H9 (cell line): ENCODE data around the gene RBKS. TPM values are rescaled to one million over a fixed set of nuclear protein-coding genes. Genes with fewer than 3 reads are reported as not detected.
"Not testable (repeated sequence)": the region's sequence is repeated elsewhere in the genome, so short reads cannot be mapped to it uniquely, and the experiment has no call there.

Experiments used
- DNase-seq: peaks from one replicate; pipeline ENCODE4 v3.0.0-alpha.2; 2017
- H2AFZ ChIP-seq: one replicate; pipeline ENCODE4 v1.6.1; 2013; ENCODE audit warnings: mild to moderate bottlenecking, low read length, control low read depth, moderate library complexity
- H2AK5ac ChIP-seq: 2 replicates; pipeline ENCODE4 v1.6.1; 2013; ENCODE audit warnings: low read length, control low read depth, mixed read lengths; ENCODE audit not compliant: insufficient read length
- H2BK120ac ChIP-seq: one replicate; pipeline ENCODE4 v1.6.1; 2013; ENCODE audit warnings: low read depth, mild to moderate bottlenecking, low read length, control low read depth, inconsistent platforms; ENCODE audit not compliant: poor library complexity, severe bottlenecking
- H2BK12ac ChIP-seq: 2 replicates; pipeline ENCODE4 v1.6.1; 2013; ENCODE audit warnings: low read length, control low read depth, mixed read lengths, low read depth; ENCODE audit not compliant: insufficient read length
- H2BK15ac ChIP-seq: 2 replicates; pipeline ENCODE4 v1.6.1; 2013; ENCODE audit warnings: low read depth, low read length, control low read depth
- H2BK20ac ChIP-seq: one replicate; pipeline ENCODE4 v1.6.1; 2013; ENCODE audit warnings: low read depth, mild to moderate bottlenecking, low read length, control low read depth, inconsistent platforms; ENCODE audit not compliant: poor library complexity, severe bottlenecking
- H2BK5ac ChIP-seq: 2 replicates; pipeline ENCODE4 v1.6.1; 2013; ENCODE audit warnings: low read length, control low read depth, mixed read lengths; ENCODE audit not compliant: insufficient read length
- H3K14ac ChIP-seq: 2 replicates; pipeline ENCODE4 v1.6.1; 2013; ENCODE audit warnings: low read length, control low read depth; ENCODE audit not compliant: insufficient read depth
- H3K18ac ChIP-seq: 2 replicates; pipeline ENCODE4 v1.6.1; 2013; ENCODE audit warnings: low read depth, mild to moderate bottlenecking, mixed read lengths, low read length, control low read depth; ENCODE audit not compliant: insufficient read length
- H3K23ac ChIP-seq: 2 replicates; pipeline ENCODE4 v1.6.1; 2013; ENCODE audit warnings: low read length, control low read depth, mixed read lengths, low read depth; ENCODE audit not compliant: insufficient read length
- H3K23me2 ChIP-seq: 2 replicates; pipeline ENCODE4 v1.6.1; 2013; ENCODE audit warnings: low read depth, mild to moderate bottlenecking, mixed read lengths, low read length, control low read depth; ENCODE audit not compliant: insufficient read length, poor library complexity, severe bottlenecking
- H3K27ac ChIP-seq: 2 replicates; pipeline ENCODE4 v1.5.1; 2013; ENCODE audit warnings: low read length, control low read depth, mixed read lengths, low read depth; ENCODE audit not compliant: insufficient read length
- H3K27me3 ChIP-seq: 2 replicates; pipeline ENCODE4 v1.6.1; 2013; ENCODE audit warnings: low read length, control low read depth, inconsistent platforms; ENCODE audit not compliant: insufficient read depth
- H3K4ac ChIP-seq: 2 replicates; pipeline ENCODE4 v1.6.1; 2013; ENCODE audit warnings: low read depth, mild to moderate bottlenecking, control low read depth, inconsistent platforms, low read length, moderate library complexity
- H3K4me1 ChIP-seq: 2 replicates; pipeline ENCODE4 v1.6.1; 2013; ENCODE audit warnings: low read length, control low read depth, inconsistent platforms; ENCODE audit not compliant: insufficient read depth
- H3K4me2 ChIP-seq: 2 replicates; pipeline ENCODE4 v1.6.1; 2013; ENCODE audit warnings: low read length, control low read depth, mixed read lengths; ENCODE audit not compliant: insufficient read length, insufficient read depth
- H3K56ac ChIP-seq: 2 replicates; pipeline ENCODE4 v1.6.1; 2013; ENCODE audit warnings: low read depth, mild to moderate bottlenecking, mixed read lengths, low read length, control low read depth; ENCODE audit not compliant: insufficient read length
- H3K79me1 ChIP-seq: 2 replicates; pipeline ENCODE4 v1.6.1; 2013; ENCODE audit warnings: low read depth, mild to moderate bottlenecking, moderate library complexity, low read length, control low read depth, inconsistent platforms; ENCODE audit not compliant: insufficient read depth, poor library complexity, severe bottlenecking
- H3K79me2 ChIP-seq: 2 replicates; pipeline ENCODE4 v1.6.1; 2013; ENCODE audit warnings: low read length, control low read depth, inconsistent platforms; ENCODE audit not compliant: insufficient read depth
- H3K9ac ChIP-seq: 2 replicates; pipeline ENCODE4 v1.6.1; 2013; ENCODE audit warnings: low read length, control low read depth, mixed read lengths; ENCODE audit not compliant: insufficient read length; ENCODE audit errors: extremely low read depth
- H3K9me3 ChIP-seq: one replicate; pipeline ENCODE4 v1.6.1; 2013; ENCODE audit warnings: low read depth, low read length, inconsistent platforms; ENCODE audit not compliant: control insufficient read depth
- H3T11ph ChIP-seq: one replicate; pipeline ENCODE4 v1.6.1; 2013; ENCODE audit warnings: mild to moderate bottlenecking, low read length, control low read depth, inconsistent platforms
- H4K20me1 ChIP-seq: one replicate; pipeline ENCODE4 v1.6.1; 2013; ENCODE audit not compliant: control insufficient read depth, insufficient read length, insufficient read depth
- H4K5ac ChIP-seq: 2 replicates; pipeline ENCODE4 v1.6.1; 2013; ENCODE audit warnings: low read depth, mild to moderate bottlenecking, mixed read lengths, low read length, control low read depth; ENCODE audit not compliant: insufficient read length
- H4K8ac ChIP-seq: replicated peaks from 2 replicates; pipeline ENCODE4 v1.6.1; 2013; ENCODE audit warnings: low read length, control low read depth, mixed read lengths, low read depth; ENCODE audit not compliant: insufficient read length
- H4K91ac ChIP-seq: 2 replicates; pipeline ENCODE4 v1.6.1; 2013; ENCODE audit warnings: low read depth, mild to moderate bottlenecking, moderate library complexity, mixed read lengths, low read length, control low read depth; ENCODE audit not compliant: insufficient read length
- H3K27ac Mint-ChIP-seq, 3 experiments: 2 replicates in 2 of 3; 3 replicates in 1 of 3; pipeline ENCODE4 v1.8.0; 2020 to 2021; ENCODE audit warnings: mixed read lengths in 3 of 3, mild to moderate bottlenecking in 1 of 3, moderate library complexity in 1 of 3
- H3K27me3 Mint-ChIP-seq: 2 replicates; pipeline ENCODE4 v1.8.0; 2021; ENCODE audit warnings: low read depth, mild to moderate bottlenecking, moderate library complexity, mixed read lengths
- H3K36me3 Mint-ChIP-seq, 3 experiments: 2 replicates in 2 of 3; 3 replicates in 1 of 3; pipeline ENCODE4 v1.8.0; 2020 to 2021; ENCODE audit warnings: low read depth in 3 of 3, mixed read lengths in 3 of 3; ENCODE audit not compliant: insufficient read depth in 1 of 3
- H3K4me1 Mint-ChIP-seq, 2 experiments: 2 replicates each; pipeline ENCODE4 v1.8.0; 2020; ENCODE audit warnings: mixed read lengths in 2 of 2
- H3K4me3 Mint-ChIP-seq, 2 experiments: 2 replicates in 1 of 2; 3 replicates in 1 of 2; pipeline ENCODE4 v1.8.0; 2020 to 2021; ENCODE audit warnings: mild to moderate bottlenecking in 2 of 2, mixed read lengths in 2 of 2, moderate library complexity in 1 of 2
- H3K9me3 Mint-ChIP-seq, 2 experiments: 2 replicates in 1 of 2; 3 replicates in 1 of 2; pipeline ENCODE4 v1.8.0; 2020; ENCODE audit warnings: mild to moderate bottlenecking in 2 of 2, mixed read lengths in 2 of 2, moderate library complexity in 1 of 2
- WGBS: extraction: QIAGEN DNeasy Blood & Tissue Kit; methylation state at CpG from one replicate; pipeline ENCODE4 v1.1.7; 2013; ENCODE audit warnings: missing lambda C conversion rate, low lambda C conversion rate, mixed read lengths; ENCODE audit not compliant: insufficient read length; ENCODE audit errors: extremely low coverage; 5-methylcytosine and 5-hydroxymethylcytosine counted together
- total RNA-seq: library from RNA; stranded (reverse); gene quantifications from 2 replicates; pipeline ENCODE4 v1.2.1, GENCODE V29; 2021
- TF ChIP-seq, protein P1 (sequence below): fragments of 200-600 bp; sonication (generic); conservative IDR thresholded peaks from 3 replicates; pipeline ENCODE4 v1.8.0; 2021; ENCODE audit warnings: antibody characterized with exemption, mild to moderate bottlenecking

Gene RBKS
- total RNA-seq, 1 experiment from 2014 or later: 2.3 TPM

GRCh38 chr2:27765621-27766286, 124.4 kb downstream of the RBKS start:
- H3K27me3 Mint-ChIP-seq: peaks cover 8% of the 10 kb centered on the region; the same call in 1 of the 2 replicates
- peaks cover 0 to 4% (median 0%) of the 10 kb centered on the region in 3 experiments; a peak in 3 of 7 replicates for H3K36me3 Mint-ChIP-seq
- Histone ChIP-seq H3K23ac (no peak overlapping the region), H3K4me1 (no peaks in the 10 kb centered on the region), H2BK5ac (no peak overlapping the region), H3K23me2 (no peaks in the 10 kb centered on the region), H4K20me1 (no peaks in the 10 kb centered on the region), H3K9ac (no peak overlapping the region), H2BK15ac (no peak overlapping the region), H2BK20ac (no peak overlapping the region), H3K4me2 (no peak overlapping the region), H3K4ac (no peak overlapping the region), H3K79me1 (no peaks in the 10 kb centered on the region), H3K14ac (no peak overlapping the region), H2BK120ac (no peak overlapping the region), H3K9me3 (no peaks in the 10 kb centered on the region), H3K18ac (peak overlapping the region; percentile 2), H4K5ac (no peak overlapping the region), H2BK12ac (no peak overlapping the region), H3K27me3 (no peaks in the 10 kb centered on the region), H4K8ac (no peak overlapping the region), H3T11ph (no peak overlapping the region), H3K56ac (no peak overlapping the region), H3K27ac (no peak overlapping the region), H4K91ac (no peak overlapping the region), H3K79me2 (no peaks in the 10 kb centered on the region), H2AK5ac (no peak overlapping the region), H2AFZ (no peak overlapping the region)
- WGBS: no CpG with 5 or more reads among the region's 29 CpGs
- H3K4me1 Mint-ChIP-seq: peaks cover under 1 to 7% of the 10 kb centered on the region in 2 experiments; a peak in 2 of 4 replicates
- TF ChIP-seq, protein P1, sequence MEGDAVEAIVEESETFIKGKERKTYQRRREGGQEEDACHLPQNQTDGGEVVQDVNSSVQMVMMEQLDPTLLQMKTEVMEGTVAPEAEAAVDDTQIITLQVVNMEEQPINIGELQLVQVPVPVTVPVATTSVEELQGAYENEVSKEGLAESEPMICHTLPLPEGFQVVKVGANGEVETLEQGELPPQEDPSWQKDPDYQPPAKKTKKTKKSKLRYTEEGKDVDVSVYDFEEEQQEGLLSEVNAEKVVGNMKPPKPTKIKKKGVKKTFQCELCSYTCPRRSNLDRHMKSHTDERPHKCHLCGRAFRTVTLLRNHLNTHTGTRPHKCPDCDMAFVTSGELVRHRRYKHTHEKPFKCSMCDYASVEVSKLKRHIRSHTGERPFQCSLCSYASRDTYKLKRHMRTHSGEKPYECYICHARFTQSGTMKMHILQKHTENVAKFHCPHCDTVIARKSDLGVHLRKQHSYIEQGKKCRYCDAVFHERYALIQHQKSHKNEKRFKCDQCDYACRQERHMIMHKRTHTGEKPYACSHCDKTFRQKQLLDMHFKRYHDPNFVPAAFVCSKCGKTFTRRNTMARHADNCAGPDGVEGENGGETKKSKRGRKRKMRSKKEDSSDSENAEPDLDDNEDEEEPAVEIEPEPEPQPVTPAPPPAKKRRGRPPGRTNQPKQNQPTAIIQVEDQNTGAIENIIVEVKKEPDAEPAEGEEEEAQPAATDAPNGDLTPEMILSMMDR: no peak
- DNase-seq: no peak
- H3K4me3 Mint-ChIP-seq: no peak overlapping the region
- H3K27ac Mint-ChIP-seq: peak overlapping the region in 2 of 3 experiments; percentile 35 to 82; a peak in 1 of 7 replicates
- no peaks in the 10 kb centered on the region for H3K9me3 Mint-ChIP-seq

DNA sequence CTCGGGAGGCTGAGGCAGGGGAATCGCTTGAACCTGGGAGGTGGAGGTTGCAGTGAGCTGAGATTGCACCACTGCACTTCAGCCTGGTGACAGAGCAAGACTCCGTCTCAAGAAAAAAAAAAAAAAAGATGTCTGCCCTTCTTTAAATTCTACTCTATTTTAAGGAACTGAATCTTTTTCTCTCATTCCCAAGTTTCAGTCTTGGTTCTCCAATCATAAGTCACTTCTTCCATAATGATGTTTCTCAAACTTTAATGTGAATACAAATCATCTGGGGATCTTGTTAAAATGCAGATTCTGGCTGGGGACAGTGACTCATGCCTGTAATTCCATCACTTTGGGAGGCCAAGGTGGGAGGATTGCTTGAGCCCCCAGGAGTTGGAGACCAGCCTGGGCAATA, 125.7 kb downstream of the RBKS start:
- not testable (repeated sequence) for H3K23me2 ChIP-seq, H3K27ac Mint-ChIP-seq, H3K14ac ChIP-seq, H3K23ac ChIP-seq, H3K9ac ChIP-seq, H4K8ac ChIP-seq, H3T11ph ChIP-seq, H3K27me3 ChIP-seq, H3K4me1 ChIP-seq, H3K18ac ChIP-seq, H2AFZ ChIP-seq, H3K27ac ChIP-seq, H2BK12ac ChIP-seq, H3K4me1 Mint-ChIP-seq, H3K4me2 ChIP-seq, H3K27me3 Mint-ChIP-seq, H3K36me3 Mint-ChIP-seq, H3K79me2 ChIP-seq, H2BK20ac ChIP-seq, H3K4ac ChIP-seq, H3K9me3 Mint-ChIP-seq, H2BK15ac ChIP-seq, H4K20me1 ChIP-seq, H3K79me1 ChIP-seq, H2AK5ac ChIP-seq, H4K91ac ChIP-seq, H3K56ac ChIP-seq, H2BK5ac ChIP-seq, H3K9me3 ChIP-seq, DNase-seq, H4K5ac ChIP-seq, H2BK120ac ChIP-seq, H3K4me3 Mint-ChIP-seq
- no CpG with 5 or more reads among the region's 3 CpGs for WGBS
